ENCODE measurements around the gene SSRP1. TPM values are rescaled to one million over a fixed set of nuclear protein-coding genes. Genes with fewer than 3 reads are reported as not detected.

Gene SSRP1
- total and polyA plus RNA-seq, 2 of the 13 experiments (the other 11 are each of a cell fraction or from before 2014, with no cell fraction given) = 93.6 to 129 TPM

- TF ChIP-seq TIGD3 (CRISPR knock-in tag; IDR thresholded peaks at IDR 0.05; ENCODE audit: borderline replicate concordance) (0 out of 2 replicates have a peak, but pooled peaks have one; percentile 36), DRAP1 (CRISPR knock-in tag; IDR thresholded peaks at IDR 0.05) (peak; percentile 54; the same call in 1 of the 2 replicates), ZNF605 (CRISPR knock-in tag; IDR thresholded peaks at IDR 0.05) (0 out of 2 replicates have a peak, but pooled peaks have one; percentile 59), SMAD9 (CRISPR knock-in tag; IDR thresholded peaks at IDR 0.05) (no peak), PHF21A (CRISPR knock-in tag; IDR thresholded peaks at IDR 0.05) (peak; percentile 56; the same call in 1 of the 2 replicates), ZNF224 (CRISPR knock-in tag; IDR thresholded peaks at IDR 0.05) (0 out of 2 replicates have a peak, but pooled peaks have one; percentile 13), POLR2AphosphoS5 (IDR thresholded peaks at IDR 0.05; ENCODE audit: low read depth, low read length) (peak; percentile 63), ZNF354B (CRISPR knock-in tag; IDR thresholded peaks at IDR 0.05) (no peak), NFYB (CRISPR knock-in tag; IDR thresholded peaks at IDR 0.05) (0 out of 2 replicates have a peak, but pooled peaks have one; percentile 11), ZNF205 (CRISPR knock-in tag; IDR thresholded peaks at IDR 0.05) (peak; percentile 75; the same call in 1 of the 2 replicates), TAF15 (IDR thresholded peaks at IDR 0.05; ENCODE audit: low read depth, low read length, poor library complexity, severe bottlenecking) (peak; percentile 71), ZNF704 (CRISPR knock-in tag; IDR thresholded peaks at IDR 0.05; ENCODE audit: borderline replicate concordance) (peak; percentile 80; the same call in 1 of the 2 replicates), GTF2F1 (IDR thresholded peaks at IDR 0.05; ENCODE audit: low read length) (no peak), ZBTB34 (CRISPR knock-in tag; IDR thresholded peaks at IDR 0.05) (no peak), CEBPB (IDR thresholded peaks at IDR 0.05; ENCODE audit: borderline replicate concordance, low read depth, low read length) (peak; percentile 92), ZNF556 (CRISPR knock-in tag; IDR thresholded peaks at IDR 0.05; ENCODE audit: borderline replicate concordance) (peak; percentile 8; the same call in 1 of the 2 replicates), ZNF772 (CRISPR knock-in tag; IDR thresholded peaks at IDR 0.05) (0 out of 2 replicates have a peak, but pooled peaks have one; percentile 53), ZFP91 (CRISPR knock-in tag; IDR thresholded peaks at IDR 0.05; ENCODE audit: borderline replicate concordance) (0 out of 2 replicates have a peak, but pooled peaks have one; percentile 43), MTF2 (CRISPR knock-in tag; IDR thresholded peaks at IDR 0.05; ENCODE audit: borderline replicate concordance) (no peak), ZNF639 (CRISPR knock-in tag; conservative IDR thresholded peaks at IDR 0.05) (peak; percentile 82; the same call in 1 of the 2 replicates), SALL2 (CRISPR knock-in tag; IDR thresholded peaks at IDR 0.05) (0 out of 2 replicates have a peak, but pooled peaks have one; percentile 52)
These were observed 10.6 kb downstream of the SSRP1 start, which contains the start of gene TNKS1BP1 (continued) for GRCh38 chr11:57324886-57325734.

Data from HepG2 (cell line).